Loucy (cell line): Measurements from ENCODE around the gene ZMIZ2.
A peak's percentile ranks its signal among the peaks of the same experiment; 100 is the strongest.

Experiments
- H2AFZ ChIP-seq: fragments of 200-600 bp; sonication (generic); 2 replicates; pipeline ENCODE4 v1.6.0; 2016; ENCODE audit warnings: antibody characterized with exemption, mild to moderate bottlenecking, low read length, moderate library complexity
- H3F3A ChIP-seq: fragments of 200-600 bp; 2 replicates; pipeline ENCODE4 v1.6.0; 2016; ENCODE audit warnings: antibody characterized with exemption, low read depth, mild to moderate bottlenecking
- H3K27me3 ChIP-seq: fragments of 200-600 bp; sonication (generic); 2 replicates; pipeline ENCODE4 v1.6.1; 2014; ENCODE audit warnings: low read length, mild to moderate bottlenecking; ENCODE audit not compliant: insufficient read depth, poor library complexity, severe bottlenecking
- H3K36me3 ChIP-seq: fragments of 200-600 bp; sonication (generic); 2 replicates; pipeline ENCODE4 v1.6.1; 2016; ENCODE audit warnings: low read length; ENCODE audit not compliant: insufficient read depth
- H3K4me1 ChIP-seq: fragments of 200-600 bp; sonication (generic); 2 replicates; pipeline ENCODE4 v1.5.1; 2014; ENCODE audit warnings: low read length, mild to moderate bottlenecking; ENCODE audit not compliant: insufficient read depth, poor library complexity, severe bottlenecking
- H3K4me2 ChIP-seq: fragments of 200-600 bp; sonication (generic); 2 replicates; pipeline ENCODE4 v1.6.0; 2014; ENCODE audit warnings: antibody characterized with exemption, low read length, low read depth, mild to moderate bottlenecking; ENCODE audit not compliant: poor library complexity, severe bottlenecking
- H3K4me3 ChIP-seq: fragments of 200-600 bp; sonication (generic); 2 replicates; pipeline ENCODE4 v1.5.1; 2014; ENCODE audit warnings: low read length, mild to moderate bottlenecking, mixed read lengths; ENCODE audit not compliant: poor library complexity, severe bottlenecking
- H3K79me2 ChIP-seq: fragments of 200-600 bp; sonication (generic); 2 replicates; pipeline ENCODE4 v1.6.1; 2014; ENCODE audit warnings: low read length; ENCODE audit not compliant: insufficient read depth
- H3K9ac ChIP-seq: fragments of 200-600 bp; sonication (generic); 2 replicates; pipeline ENCODE4 v1.6.0; 2014; ENCODE audit warnings: mild to moderate bottlenecking, low read depth, low read length, moderate library complexity; ENCODE audit not compliant: poor library complexity, severe bottlenecking
- H3K9me2 ChIP-seq: fragments of 200-600 bp; sonication (generic); replicated peaks from 2 replicates; pipeline ENCODE4 v1.6.1; 2016; ENCODE audit warnings: low read depth, low read length, mixed read lengths
- H3K9me3 ChIP-seq: fragments of 200-600 bp; sonication (generic); 2 replicates; pipeline ENCODE4 v1.6.1; 2014; ENCODE audit warnings: mild to moderate bottlenecking, antibody characterized with exemption, low read length, low read depth; ENCODE audit not compliant: insufficient read depth
- H4K20me1 ChIP-seq: fragments of 200-600 bp; sonication (generic); 2 replicates; pipeline ENCODE4 v1.6.0; 2014; ENCODE audit warnings: antibody characterized with exemption, low read length, mild to moderate bottlenecking; ENCODE audit not compliant: insufficient read depth, poor library complexity, severe bottlenecking
- EZH2phosphoT487 ChIP-seq: fragments of 200-600 bp; IDR thresholded peaks from 2 replicates; pipeline ENCODE4 v1.6.1; 2018; ENCODE audit warnings: antibody characterized with exemption, mild to moderate bottlenecking, moderate library complexity, borderline replicate concordance
- TF ChIP-seq, protein P1 (sequence below): fragments of 200-600 bp; sonication (generic); conservative IDR thresholded peaks from 2 replicates; pipeline ENCODE4 v1.5.1; 2014; ENCODE audit warnings: mild to moderate bottlenecking, antibody characterized with exemption, low read length

ZMIZ2 gene

GRCh38 chr7:44796504-44797328, 48.1 kb downstream of the ZMIZ2 start, which contains the start of gene PPIA:
PPIA (plus strand) TSS chr7:44796681; CDS start chr7:44796725, 44 bp downstream.
- no peaks in the 10 kb centered on the region for H3F3A ChIP-seq
- peak within 1 kb of the TSS; percentile 91 for H2AFZ ChIP-seq
- peaks cover 62% of the 10 kb centered on the region for H3K79me2 ChIP-seq
- peak within 1 kb of the TSS; percentile 99 for H3K9ac ChIP-seq
- no peaks in the 10 kb centered on the region for H3K9me3 ChIP-seq
- H3K4me1 ChIP-seq = peaks cover 30% of the 10 kb centered on the region
- H3K27me3 ChIP-seq = no peaks in the 10 kb centered on the region
- peaks cover 44% of the 10 kb centered on the region for H4K20me1 ChIP-seq
- peak within 1 kb of the TSS; percentile 100 for H3K4me2 ChIP-seq
- H3K4me3 ChIP-seq = peak within 1 kb of the TSS; percentile 98
- no peaks in the 10 kb centered on the region for H3K9me2 ChIP-seq
- H3K36me3 ChIP-seq = peaks cover 39% of the 10 kb centered on the region
- TF ChIP-seq, protein P1, sequence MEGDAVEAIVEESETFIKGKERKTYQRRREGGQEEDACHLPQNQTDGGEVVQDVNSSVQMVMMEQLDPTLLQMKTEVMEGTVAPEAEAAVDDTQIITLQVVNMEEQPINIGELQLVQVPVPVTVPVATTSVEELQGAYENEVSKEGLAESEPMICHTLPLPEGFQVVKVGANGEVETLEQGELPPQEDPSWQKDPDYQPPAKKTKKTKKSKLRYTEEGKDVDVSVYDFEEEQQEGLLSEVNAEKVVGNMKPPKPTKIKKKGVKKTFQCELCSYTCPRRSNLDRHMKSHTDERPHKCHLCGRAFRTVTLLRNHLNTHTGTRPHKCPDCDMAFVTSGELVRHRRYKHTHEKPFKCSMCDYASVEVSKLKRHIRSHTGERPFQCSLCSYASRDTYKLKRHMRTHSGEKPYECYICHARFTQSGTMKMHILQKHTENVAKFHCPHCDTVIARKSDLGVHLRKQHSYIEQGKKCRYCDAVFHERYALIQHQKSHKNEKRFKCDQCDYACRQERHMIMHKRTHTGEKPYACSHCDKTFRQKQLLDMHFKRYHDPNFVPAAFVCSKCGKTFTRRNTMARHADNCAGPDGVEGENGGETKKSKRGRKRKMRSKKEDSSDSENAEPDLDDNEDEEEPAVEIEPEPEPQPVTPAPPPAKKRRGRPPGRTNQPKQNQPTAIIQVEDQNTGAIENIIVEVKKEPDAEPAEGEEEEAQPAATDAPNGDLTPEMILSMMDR = no peak

- Histone ChIP-seq H2AFZ (peak overlapping the region; percentile 28; the same call in 1 of the 2 replicates), H3K4me2 (peak overlapping the region; percentile 100), H3F3A (peaks cover 2% of the 10 kb centered on the region; the same call in 1 of the 2 replicates), H3K27me3 (no peaks in the 10 kb centered on the region), H3K4me3 (peak overlapping the region; percentile 98), H3K9ac (peak overlapping the region; percentile 99), H3K79me2 (peaks cover 69% of the 10 kb centered on the region), H3K4me1 (peaks cover 30% of the 10 kb centered on the region), H3K36me3 (peaks cover 48% of the 10 kb centered on the region), H4K20me1 (peaks cover 53% of the 10 kb centered on the region), H3K9me2 (no peaks in the 10 kb centered on the region), H3K9me3 (no peaks in the 10 kb centered on the region)
- TF ChIP-seq, protein P1 = peak; percentile 61
- no peak for TF ChIP-seq EZH2phosphoT487
These were observed 48.9 kb downstream of the ZMIZ2 start for GRCh38 chr7:44797329-44798258.

DNA sequence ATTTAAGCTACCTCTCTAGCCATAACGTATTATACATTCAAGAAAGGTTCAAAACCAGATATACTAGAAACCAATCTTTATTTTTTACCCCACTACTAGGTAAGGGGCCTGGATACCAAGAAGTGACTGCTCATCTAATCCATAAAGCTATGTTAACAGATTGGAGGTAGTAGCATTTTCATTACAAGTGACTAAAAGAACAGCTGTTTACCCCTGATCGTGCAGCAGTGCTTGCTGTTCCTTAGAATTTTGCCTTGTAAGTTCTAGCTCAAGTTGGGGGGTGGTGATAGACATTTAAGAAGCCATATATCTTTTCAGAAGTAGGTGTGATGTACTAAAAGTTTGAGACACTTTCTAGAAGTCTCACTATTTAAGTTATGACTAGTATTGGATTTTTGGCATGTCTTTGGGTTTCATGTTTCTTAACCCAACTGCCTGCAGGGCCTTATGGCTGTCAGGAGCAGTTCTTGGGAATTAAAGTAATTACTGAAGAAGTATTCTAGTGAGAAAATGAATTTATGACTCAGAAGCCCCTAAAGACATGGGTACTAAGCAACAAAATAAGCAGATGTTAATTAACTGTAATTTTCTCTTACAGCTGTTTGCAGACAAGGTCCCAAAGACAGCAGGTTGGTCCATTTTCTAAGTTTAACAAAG, 50.1 kb downstream of the ZMIZ2 start:
- no peaks in the 10 kb centered on the region for H3K9me2 ChIP-seq
- H3K4me2 ChIP-seq = peak overlapping the region; percentile 100
- H3K9me3 ChIP-seq = no peaks in the 10 kb centered on the region
- peaks cover 72% of the 10 kb centered on the region for H3K79me2 ChIP-seq
- peak overlapping the region; percentile 98 for H3K4me3 ChIP-seq
- no peaks in the 10 kb centered on the region for H3K27me3 ChIP-seq
- H4K20me1 ChIP-seq = peaks cover 59% of the 10 kb centered on the region
- H2AFZ ChIP-seq = no peak overlapping the region
- peaks cover 60% of the 10 kb centered on the region for H3K36me3 ChIP-seq
- TF ChIP-seq, protein P1 = no peak
- no peak for TF ChIP-seq EZH2phosphoT487
- peaks cover 30% of the 10 kb centered on the region for H3K4me1 ChIP-seq
- H3F3A ChIP-seq = peaks cover 6% of the 10 kb centered on the region; the same call in 1 of the 2 replicates
- H3K9ac ChIP-seq = peak overlapping the region; percentile 99
